A549 (cell line): ENCODE measurements around the gene CTDP1. TPM values are rescaled to one million over a fixed set of nuclear protein-coding genes. Genes with fewer than 3 reads are reported as not detected.

Experiments
- ATAC-seq, 2 experiments: fragments of 200-7000 bp in 1 of 2; fragments of >200 bp in 1 of 2; cut with Nextera tagmentation in 1 of 2; cut with Tn5 transposase in 1 of 2; 3 replicates each; pipeline versions ENCODE4 v1.8.0 to v1.9.1; 2018 to 2020; ENCODE audit warnings: mild to moderate bottlenecking in 1 of 2, moderate library complexity in 1 of 2
- CTCF ChIA-PET: fragments of 300-600 bp; sonication (Branson Sonifier 250); formaldehyde crosslinking; extraction: SDS; loops from one replicate; lab custom pipeline; 2021; ENCODE audit warnings: antibody characterized with exemption, inconsistent platforms; lab: Yijun Ruan, JAX
- POLR2A ChIA-PET: fragments of 350-600 bp; formaldehyde crosslinking; extraction: SDS; loops from one replicate; lab custom pipeline; 2021; ENCODE audit warnings: antibody characterized with exemption, inconsistent platforms; lab: Yijun Ruan, JAX
- DNase-seq, 2 experiments: peaks; one replicate each; pipeline versions ENCODE4 v3.0.0 to v3.0.0-alpha.2; 2011 to 2016; ENCODE audit warnings: low read depth in 1 of 2, low spot score in 1 of 2
- FAIRE-seq: peaks from 2 replicates; lab custom pipeline; 2011; peaks lifted over from hg19 to GRCh38; lab: Jason Lieb, UNC
- H3K27ac ChIP-seq, 2 experiments: fragments of >200 bp; sonication (Bioruptor Twin); formaldehyde crosslinking; 3 replicates each; pipeline ENCODE4 v1.5.1; 2016 to 2017
- H3K4me1 ChIP-seq: fragments of >200 bp; sonication (Bioruptor Twin); formaldehyde crosslinking; 3 replicates; pipeline ENCODE4 v1.6.1; 2016
- H3K4me2 ChIP-seq: fragments of >200 bp; sonication (Bioruptor Twin); formaldehyde crosslinking; 3 replicates; pipeline ENCODE4 v1.6.1; 2016
- H3K4me3 ChIP-seq: fragments of >200 bp; sonication (Bioruptor Twin); formaldehyde crosslinking; 3 replicates; pipeline ENCODE4 v1.5.1; 2016
- H3K9me3 ChIP-seq: fragments of >200 bp; sonication (Bioruptor Twin); formaldehyde crosslinking; 3 replicates; pipeline ENCODE4 v1.6.1; 2016
- CBX2 ChIP-seq: fragments of 200-600 bp; sonication (generic); IDR thresholded peaks from 2 replicates; pipeline ENCODE4 v1.6.1; 2016; ENCODE audit warnings: low read depth, mild to moderate bottlenecking, borderline replicate concordance
- CBX8 ChIP-seq: fragments of 200-600 bp; sonication (generic); IDR thresholded peaks from 2 replicates; pipeline ENCODE4 v1.6.1; 2016
- CHD4 ChIP-seq: fragments of 200-600 bp; sonication (generic); IDR thresholded peaks from 2 replicates; pipeline ENCODE4 v1.6.1; 2016; ENCODE audit warnings: antibody characterized with exemption, mild to moderate bottlenecking, borderline replicate concordance
- EHF ChIP-seq: fragments of 250-450 bp; sonication (Bioruptor Pico); IDR thresholded peaks from 2 replicates; pipeline ENCODE4 v1.5.0; 2020; ENCODE audit warnings: mild to moderate bottlenecking
- ESRRA ChIP-seq: fragments of 150-350 bp; IDR thresholded peaks from 2 replicates; pipeline ENCODE4 v1.6.1; 2014; ENCODE audit warnings: mild to moderate bottlenecking, low read length, borderline replicate concordance
- FOSB ChIP-seq: fragments of 250-450 bp; sonication (Bioruptor Pico); IDR thresholded peaks from 2 replicates; pipeline ENCODE4 v1.5.0; 2020; ENCODE audit warnings: mild to moderate bottlenecking, moderate library complexity
- HEYL ChIP-seq: fragments of 250-450 bp; sonication (Bioruptor Pico); IDR thresholded peaks from 2 replicates; pipeline ENCODE4 v1.8.0; 2021; ENCODE audit warnings: mild to moderate bottlenecking, moderate library complexity
- HOXB13 ChIP-seq: fragments of 250-450 bp; sonication (Bioruptor Pico); IDR thresholded peaks from 2 replicates; pipeline ENCODE4 v1.5.0; 2020; ENCODE audit warnings: low read depth, mild to moderate bottlenecking, moderate library complexity
- JUN ChIP-seq, 2 experiments: fragments of >200 bp; sonication (Bioruptor Twin); formaldehyde crosslinking; IDR thresholded peaks; 2 replicates in 1 of 2; 3 replicates in 1 of 2; pipeline ENCODE4 v1.6.1; 2016 to 2017
- JUNB ChIP-seq: fragments of >200 bp; sonication (Bioruptor Twin); formaldehyde crosslinking; IDR thresholded peaks from 2 replicates; pipeline ENCODE4 v1.6.1; 2016
- KDM5A ChIP-seq: fragments of 200-600 bp; sonication (generic); IDR thresholded peaks from 2 replicates; pipeline ENCODE4 v1.6.1; 2016; ENCODE audit warnings: antibody characterized with exemption, mild to moderate bottlenecking
- MAFK ChIP-seq: fragments of 450-650 bp; IDR thresholded peaks from 2 replicates; pipeline ENCODE4 v1.6.1; 2014; ENCODE audit not compliant: partially characterized antibody
- MYC ChIP-seq: IDR thresholded peaks from 2 replicates; pipeline ENCODE4 v1.6.1; 2012; ENCODE audit warnings: mild to moderate bottlenecking, inconsistent platforms, low read length, improper control_type of control experiment, borderline replicate concordance
- NR3C1 ChIP-seq: fragments of >200 bp; sonication (Bioruptor Twin); formaldehyde crosslinking; IDR thresholded peaks from 3 replicates; pipeline ENCODE4 v1.6.1; 2017
- POLR2A ChIP-seq: IDR thresholded peaks from 2 replicates; pipeline ENCODE4 v1.6.1; 2012; ENCODE audit warnings: mild to moderate bottlenecking, low read length
- REST ChIP-seq: fragments of 200-600 bp; sonication (generic); IDR thresholded peaks from 2 replicates; pipeline ENCODE4 v1.6.1; 2016; ENCODE audit warnings: antibody characterized with exemption, mild to moderate bottlenecking, moderate library complexity
- RFX5 ChIP-seq: fragments of 450-650 bp; IDR thresholded peaks from 2 replicates; pipeline ENCODE4 v1.7.1; 2014; ENCODE audit warnings: antibody characterized with exemption, mild to moderate bottlenecking, moderate library complexity
- SMC3 ChIP-seq: fragments of >200 bp; sonication (Bioruptor Twin); formaldehyde crosslinking; IDR thresholded peaks from 3 replicates; pipeline ENCODE4 v1.6.1; 2018; ENCODE audit warnings: inconsistent platforms
- ZC3H11A ChIP-seq: fragments of 450-650 bp; IDR thresholded peaks from 2 replicates; pipeline ENCODE4 v1.6.1; 2014; ENCODE audit warnings: antibody characterized with exemption, mild to moderate bottlenecking
- ZFP36 ChIP-seq: fragments of 450-650 bp; IDR thresholded peaks from 2 replicates; pipeline ENCODE4 v1.6.1; 2014; ENCODE audit warnings: borderline replicate concordance; ENCODE audit not compliant: partially characterized antibody
- ZNF302 ChIP-seq: fragments of 250-450 bp; sonication (Bioruptor Pico); IDR thresholded peaks from 2 replicates; pipeline ENCODE4 v1.9.0; 2021; ENCODE audit warnings: inconsistent platforms, mild to moderate bottlenecking, moderate library complexity
- WGBS: methylation state at CpG from one replicate; pipeline ENCODE4 v1.1.6; 2017; ENCODE audit errors: missing lambda C conversion rate; 5-methylcytosine and 5-hydroxymethylcytosine counted together
- polyA plus RNA-seq, 4 experiments: library from polyadenylated mRNA; depleted of rRNA in 3 of 4; stranded (reverse); fragments of >200 nt; fragmentation: RNase III in 1 of 4; extraction: RNeasy Plus Mini Kit Qiagen cat#74134 plus additional on column Dnase treatment in 1 of 4; gene quantifications; 2 replicates in 3 of 4; 3 replicates in 1 of 4; pipeline ENCODE4 v1.2.3, GENCODE V29; 2011 to 2017
- TF ChIP-seq, protein P1 (sequence below): IDR thresholded peaks from 2 replicates; pipeline ENCODE4 v1.6.1; 2012
- TF ChIP-seq, protein P2 (sequence below): fragments of 150-350 bp; IDR thresholded peaks from 2 replicates; pipeline ENCODE4 v1.6.1; 2014; ENCODE audit warnings: low read depth, mild to moderate bottlenecking, low read length

Gene CTDP1
- polyA plus RNA-seq, 2 of the 4 experiments (the other 2 are of a cell fraction) = 6.8 to 12.1 TPM

- TF ChIP-seq NR3C1 (no peak), MAFK (no peak), CBX8 (no peak), CHD4 (no peak), JUN (IDR thresholded peaks at IDR 0.05) (no peak), SMC3 (no peak), ZNF302 (CRISPR knock-in tag) (no peak), POLR2A (no peak), MYC (no peak)
- TF ChIP-seq, protein P1, sequence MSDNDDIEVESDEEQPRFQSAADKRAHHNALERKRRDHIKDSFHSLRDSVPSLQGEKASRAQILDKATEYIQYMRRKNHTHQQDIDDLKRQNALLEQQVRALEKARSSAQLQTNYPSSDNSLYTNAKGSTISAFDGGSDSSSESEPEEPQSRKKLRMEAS = no peak
Measured at GRCh38 chr18:79792096-79792987, 112.7 kb downstream of the CTDP1 start (continued).

- H3K4me1 ChIP-seq = peaks cover 7% of the 10 kb centered on the region; the same call in 1 of the 3 replicates
- H3K27ac ChIP-seq = no peak overlapping the region
- no peak overlapping the region for H3K4me2 ChIP-seq
- DNase-seq (no peak), FAIRE-seq (no peak), ATAC-seq (no peak)
- ChIA-PET POLR2A (no interaction called here), CTCF (no interaction called here)
- H3K9me3 ChIP-seq = no peaks in the 10 kb centered on the region
- WGBS = 69% methylated on average over 4 of the region's 4 CpGs
- no peak for TF ChIP-seq ZC3H11A
- TF ChIP-seq JUNB = no peak
- no peak for TF ChIP-seq MAFK
- no peak for TF ChIP-seq REST
- no peak for TF ChIP-seq HEYL (CRISPR knock-in tag)
- no peak for TF ChIP-seq CBX2
- no peak for TF ChIP-seq MYC
- TF ChIP-seq ZNF302 (CRISPR knock-in tag) = no peak
- no peak overlapping the region for H3K4me3 ChIP-seq
Measured at GRCh38 chr18:79792988-79793355, 113.4 kb downstream of the CTDP1 start.

DNA sequence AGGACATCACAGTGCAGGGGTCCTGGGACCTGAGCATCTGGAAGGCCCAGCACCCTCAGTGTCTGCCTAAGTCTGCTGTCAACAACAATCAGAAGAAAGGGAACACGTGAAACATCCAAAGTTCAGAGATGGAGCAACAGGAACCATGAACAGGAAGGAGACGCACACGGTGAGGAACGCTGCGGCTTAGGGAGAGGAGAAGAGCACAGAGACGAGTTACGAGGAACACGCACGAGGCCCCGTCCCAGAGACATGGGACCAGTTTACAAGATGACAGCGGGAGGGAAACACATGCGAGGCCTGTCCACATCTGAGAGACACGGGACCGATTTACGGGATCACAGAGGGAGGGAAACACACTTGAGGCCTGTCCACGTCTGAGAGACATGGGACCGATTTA, 115.2 kb downstream of the CTDP1 start:
- no peak for FAIRE-seq
- Histone ChIP-seq H3K27ac (no peak overlapping the region), H3K4me1 (peaks cover 7% of the 10 kb centered on the region; the same call in 2 of the 3 replicates), H3K4me3 (no peak overlapping the region), H3K4me2 (no peak overlapping the region), H3K9me3 (no peaks in the 10 kb centered on the region)
- ChIA-PET POLR2A (no interaction called here), CTCF (no interaction called here)
- DNase-seq = no peak
- no peak for TF ChIP-seq ESRRA
- no peak for ATAC-seq
- WGBS = 86% methylated on average over 17 of the region's 17 CpGs

- WGBS = 79% methylated on average over 19 of the region's 19 CpGs
Measured at GRCh38 chr18:79795446-79795845, 115.8 kb downstream of the CTDP1 start.

More at GRCh38 chr18:79795446-79795845, 115.8 kb downstream of the CTDP1 start:
- H3K4me2 ChIP-seq = no peak overlapping the region
- no peak overlapping the region for H3K27ac ChIP-seq
- DNase-seq (no peak), ATAC-seq (no peak)
- no peak for TF ChIP-seq EHF
- no peak for TF ChIP-seq HOXB13 (CRISPR knock-in tag)
- no peak for TF ChIP-seq ZFP36
- TF ChIP-seq, protein P2, sequence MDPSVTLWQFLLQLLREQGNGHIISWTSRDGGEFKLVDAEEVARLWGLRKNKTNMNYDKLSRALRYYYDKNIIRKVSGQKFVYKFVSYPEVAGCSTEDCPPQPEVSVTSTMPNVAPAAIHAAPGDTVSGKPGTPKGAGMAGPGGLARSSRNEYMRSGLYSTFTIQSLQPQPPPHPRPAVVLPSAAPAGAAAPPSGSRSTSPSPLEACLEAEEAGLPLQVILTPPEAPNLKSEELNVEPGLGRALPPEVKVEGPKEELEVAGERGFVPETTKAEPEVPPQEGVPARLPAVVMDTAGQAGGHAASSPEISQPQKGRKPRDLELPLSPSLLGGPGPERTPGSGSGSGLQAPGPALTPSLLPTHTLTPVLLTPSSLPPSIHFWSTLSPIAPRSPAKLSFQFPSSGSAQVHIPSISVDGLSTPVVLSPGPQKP = no peak
- TF ChIP-seq KDM5A = no peak
- TF ChIP-seq RFX5 = no peak
- TF ChIP-seq FOSB (CRISPR knock-in tag) = no peak
- TF ChIP-seq, all 56 proteins: peak for 0
- H3K4me3 ChIP-seq = no peak overlapping the region
- H3K4me1 ChIP-seq = peaks cover 7% of the 10 kb centered on the region; the same call in 2 of the 3 replicates
- ChIA-PET CTCF (no interaction called here), POLR2A (no interaction called here)
- no peaks in the 10 kb centered on the region for H3K9me3 ChIP-seq
- FAIRE-seq = no peak
